Hepatocyte (in vitro differentiated cells): Measurements from ENCODE around the gene AAK1.

Source experiments
- CTCF ChIP-seq: fragments of 200-600 bp; sonication (generic); IDR thresholded peaks from 2 replicates; pipeline ENCODE4 v1.5.1; 2016; ENCODE audit warnings: antibody characterized with exemption, mild to moderate bottlenecking; ENCODE audit not compliant: poor library complexity
- EZH2 ChIP-seq: fragments of 200-600 bp; sonication (generic); IDR thresholded peaks from 2 replicates; pipeline ENCODE4 v1.6.1; 2016; ENCODE audit warnings: antibody characterized with exemption, mild to moderate bottlenecking, borderline replicate concordance
- EZH2phosphoT487 ChIP-seq: fragments of 200-600 bp; sonication (generic); IDR thresholded peaks from one replicate; pipeline ENCODE4 v1.6.1; 2018; ENCODE audit warnings: antibody characterized with exemption, mild to moderate bottlenecking, low read depth, moderate library complexity; ENCODE audit not compliant: unreplicated experiment, severe bottlenecking

GRCh38 chr2:69615969-69616368, 27.6 kb downstream of the AAK1 start:
- TF ChIP-seq CTCF (no peak), EZH2 (no peak), EZH2phosphoT487 (no peak)
